HG03342 (cell line): ENCODE results near the gene RPL32.

ENCODE experiments used
- ATAC-seq: cut with Tn5 transposase; IDR thresholded peaks from one replicate; pipeline ENCODE4 v1.9.1; 2021; ENCODE audit warnings: mild to moderate bottlenecking, moderate library complexity; ENCODE audit not compliant: unreplicated experiment

RPL32 gene

GRCh38 chr3:12833222-12834161, 7.9 kb downstream of the RPL32 start:
- ATAC-seq, result no peak

DNA sequence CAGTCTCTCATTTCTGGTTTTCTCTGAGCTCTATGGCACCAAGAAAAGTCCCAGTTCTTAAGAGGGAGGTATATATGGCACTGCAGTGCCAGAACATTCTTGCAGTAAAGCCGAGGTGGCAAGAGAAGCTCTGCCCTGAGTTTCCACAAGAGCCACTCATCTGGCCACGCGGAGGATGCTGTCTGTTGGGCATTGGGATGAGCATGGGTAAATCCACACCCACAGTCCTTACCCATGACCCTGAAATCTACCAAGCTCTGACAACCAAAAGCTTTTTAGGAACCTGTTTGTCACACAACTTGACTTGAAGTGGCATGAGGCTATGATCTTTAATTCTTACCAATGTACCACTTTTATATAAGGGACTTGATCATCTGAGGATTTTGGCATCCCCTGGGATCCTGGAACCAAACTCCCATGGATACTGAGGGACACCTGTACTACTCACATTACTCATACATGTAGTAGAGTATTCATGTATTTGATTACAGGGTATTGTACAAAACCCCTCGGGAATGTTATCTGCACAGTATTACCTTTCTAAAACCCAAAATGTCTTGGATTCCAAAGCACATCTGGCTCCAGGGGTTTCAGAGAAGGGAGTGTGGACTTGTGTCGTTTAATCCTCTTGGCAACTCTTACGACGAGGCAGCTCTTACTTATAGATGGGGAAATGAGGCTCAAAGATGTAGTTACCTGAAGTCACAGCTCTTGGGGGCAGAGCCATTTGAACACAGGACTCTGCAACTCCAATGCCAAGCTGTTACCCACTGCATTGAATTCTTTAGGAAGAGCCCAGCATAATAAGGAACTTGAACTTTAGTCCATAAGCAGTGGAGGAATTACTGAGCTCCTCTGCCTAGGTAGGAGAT, 8.8 kb downstream of the RPL32 start:
- no peak for ATAC-seq

GRCh38 chr3:12831301-12831866, 10.0 kb downstream of the RPL32 start:
- no peak for ATAC-seq

- no peak for ATAC-seq
Observed at GRCh38 chr3:12830785-12831156, 10.6 kb downstream of the RPL32 start.

GRCh38 chr3:12829886-12830784, 11.2 kb downstream of the RPL32 start:
- no peak for ATAC-seq

GRCh38 chr3:12829404-12829803, 12.0 kb downstream of the RPL32 start:
- ATAC-seq, result no peak

DNA sequence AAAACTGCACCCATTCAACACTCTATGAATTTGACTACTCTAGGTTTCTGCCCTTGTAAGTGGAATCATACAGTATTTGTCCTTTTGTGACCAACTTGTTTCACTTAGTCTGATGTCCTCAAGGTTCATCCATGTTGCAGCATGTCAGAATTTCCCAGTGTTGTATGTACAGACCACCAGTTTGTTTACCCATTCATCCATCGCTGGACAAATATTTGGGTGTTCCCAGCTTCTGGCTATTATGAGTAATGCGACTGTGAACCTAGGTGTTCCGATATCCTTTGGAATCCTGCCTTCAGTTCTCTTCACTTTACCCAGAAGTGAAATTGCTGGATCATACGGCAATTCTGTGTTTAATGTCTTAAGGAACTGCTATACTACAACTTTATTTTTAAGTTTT, 12.6 kb downstream of the RPL32 start:
- no peak for ATAC-seq

- ATAC-seq, result no peak
Observed at GRCh38 chr3:12825156-12825555, 16.2 kb downstream of the RPL32 start.

DNA sequence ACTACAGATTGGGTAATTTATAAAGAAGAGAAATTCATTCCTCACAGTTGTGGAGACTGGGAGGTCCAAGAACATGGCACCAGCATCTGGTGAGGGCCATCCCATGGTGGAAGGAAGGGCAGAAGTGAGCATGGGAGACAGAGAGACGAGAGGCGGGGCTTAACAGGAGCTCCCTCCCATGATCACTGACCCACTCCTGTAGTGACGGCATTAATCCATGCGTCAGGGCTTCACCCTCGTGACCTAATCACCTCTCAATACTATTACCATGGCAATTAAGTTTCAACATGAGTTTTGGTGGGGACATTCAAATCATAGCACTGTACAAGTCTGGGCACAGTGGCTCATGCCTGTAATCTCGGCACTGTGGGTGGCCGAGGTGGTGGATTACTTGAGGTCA, 17.1 kb downstream of the RPL32 start:
- ATAC-seq, result no peak

GRCh38 chr3:12822725-12823373, 18.5 kb downstream of the RPL32 start:
- ATAC-seq, result no peak

DNA sequence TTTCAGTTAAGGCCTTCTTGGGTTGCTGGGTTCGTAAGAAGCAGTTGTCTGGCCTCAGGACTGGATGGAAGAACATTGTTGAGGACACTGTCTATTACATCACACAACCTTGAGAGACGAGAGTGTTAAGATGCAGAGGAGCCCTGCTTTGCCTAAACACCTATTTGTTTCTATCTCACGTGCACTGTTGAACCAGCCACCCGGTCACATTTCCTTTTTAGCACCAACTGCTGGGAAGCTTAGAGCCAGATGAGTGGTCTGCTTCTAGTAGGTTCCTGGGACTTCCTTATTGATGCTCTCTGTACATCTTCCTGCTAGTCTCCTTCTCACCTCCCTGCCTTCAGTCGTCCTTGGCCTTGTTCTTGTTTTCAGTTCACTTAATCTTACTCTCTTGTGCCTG, 22.6 kb downstream of the RPL32 start:
- no peak for ATAC-seq

DNA sequence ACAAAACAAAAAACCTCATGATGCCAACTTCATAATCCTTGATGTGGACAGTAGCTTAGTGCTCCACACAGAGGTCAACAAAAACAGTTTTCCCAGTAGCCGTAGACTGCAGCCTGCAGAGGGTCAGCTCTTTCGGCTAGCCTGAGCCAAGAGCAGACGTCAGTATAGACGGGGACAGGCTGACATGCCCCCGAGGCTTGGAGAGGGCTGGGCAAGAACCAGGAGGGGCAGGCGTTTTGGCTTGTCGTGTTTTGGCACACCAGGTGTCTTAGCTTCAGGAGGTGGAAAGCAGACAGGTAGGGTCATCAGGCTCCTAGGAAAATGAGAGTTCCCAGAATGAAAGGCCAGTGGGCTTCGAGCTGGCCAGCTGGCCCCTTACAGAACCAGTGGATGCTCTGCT, 23.1 kb downstream of the RPL32 start:
- ATAC-seq, result no peak

DNA sequence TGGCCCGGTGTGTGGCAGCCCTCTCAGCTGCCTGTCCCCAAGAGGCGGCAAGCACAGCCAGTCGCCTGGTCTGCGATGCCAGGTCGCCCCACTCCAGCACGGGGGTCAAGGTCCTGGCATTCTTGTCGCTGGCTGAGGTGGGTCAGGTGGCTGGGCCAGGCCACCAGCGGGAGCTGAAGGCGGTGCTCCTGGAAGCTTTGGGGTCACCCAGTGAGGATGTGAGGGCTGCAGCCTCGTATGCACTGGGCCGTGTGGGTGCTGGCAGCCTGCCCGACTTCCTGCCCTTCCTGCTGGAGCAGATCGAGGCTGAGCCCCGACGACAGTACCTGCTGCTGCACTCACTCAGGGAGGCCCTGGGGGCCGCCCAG, 24.0 kb downstream of the RPL32 start:
- no peak for ATAC-seq

- ATAC-seq, result no peak
Observed at GRCh38 chr3:12816521-12817342, 24.6 kb downstream of the RPL32 start.

GRCh38 chr3:12815719-12816118, 25.6 kb downstream of the RPL32 start:
- ATAC-seq, result no peak

DNA sequence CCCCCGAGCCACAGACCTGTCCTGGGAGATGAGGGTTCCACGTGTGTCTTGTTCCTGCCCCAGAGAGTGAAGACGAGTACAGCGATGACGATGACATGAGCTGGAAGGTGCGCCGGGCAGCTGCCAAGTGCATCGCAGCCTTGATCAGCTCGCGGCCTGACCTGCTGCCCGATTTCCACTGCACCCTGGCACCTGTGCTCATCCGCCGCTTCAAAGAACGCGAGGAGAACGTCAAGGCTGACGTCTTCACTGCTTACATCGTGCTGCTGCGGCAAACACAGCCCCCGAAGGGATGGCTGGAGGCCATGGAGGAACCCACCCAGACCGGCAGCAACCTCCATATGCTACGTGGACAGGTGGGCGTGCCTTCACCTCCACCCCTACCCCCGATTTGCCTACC, 26.3 kb downstream of the RPL32 start:
- ATAC-seq, result no peak

DNA sequence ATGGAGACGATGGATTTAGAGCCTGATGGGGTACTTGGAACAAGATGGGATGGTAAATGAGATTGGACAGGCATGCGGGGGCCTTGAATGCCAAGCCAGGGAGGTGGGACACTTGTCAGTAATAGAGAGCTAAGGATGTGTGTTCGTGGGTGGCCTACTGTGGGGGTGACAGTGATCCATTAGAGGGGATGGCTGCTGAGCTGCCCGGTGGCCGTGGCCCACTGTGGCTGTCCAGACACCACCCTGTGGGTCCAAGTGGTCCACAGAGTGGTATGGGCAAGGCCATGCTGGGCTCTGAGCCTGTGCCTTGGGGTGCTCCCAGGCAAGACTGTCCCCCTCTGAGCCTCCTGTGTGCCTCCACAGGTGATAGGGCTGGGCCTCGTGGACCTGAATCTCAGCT, 27.4 kb downstream of the RPL32 start:
- ATAC-seq, result no peak

GRCh38 chr3:12812812-12813211, 28.6 kb downstream of the RPL32 start:
- no peak for ATAC-seq

DNA sequence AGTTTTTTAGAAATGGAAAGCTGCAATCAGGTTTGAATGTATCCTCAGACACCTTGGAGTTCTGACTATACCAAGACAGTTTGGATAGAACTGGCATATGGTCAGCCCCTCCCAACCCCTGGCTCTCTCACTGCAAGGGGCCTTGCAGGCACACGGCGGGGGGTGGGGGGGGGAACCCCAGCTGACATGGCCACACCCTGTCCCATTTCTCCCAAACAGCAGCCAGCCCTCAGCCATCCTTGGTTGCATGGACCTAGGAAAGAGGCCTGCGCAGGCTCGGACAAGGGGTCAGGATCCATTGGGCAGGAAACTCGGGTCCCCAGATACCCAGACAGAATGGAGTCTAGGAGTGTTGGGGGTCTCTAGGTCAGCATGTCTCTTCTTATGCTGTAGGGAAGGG, 30.4 kb downstream of the RPL32 start:
- no peak for ATAC-seq
